Transverse colon (tissue), 4 donors: ENCODE results near the gene GRB2. TPM values are rescaled to one million over a fixed set of nuclear protein-coding genes. Genes with fewer than 3 reads are reported as not detected.

Experiments used
- DNase-seq: peaks from one replicate; pipeline ENCODE4 v3.0.0-alpha.2; 2019
- H3K27ac ChIP-seq, 4 donors: fragments of 200-600 bp; sonication (generic); 2 replicates each; pipeline ENCODE4 v1.5.1; 2016 to 2018; ENCODE audit warnings: inconsistent platforms in 4 of 4
- H3K27me3 ChIP-seq: fragments of 200-600 bp; sonication (generic); 2 replicates; pipeline ENCODE4 v1.5.1; 2017; ENCODE audit warnings: inconsistent platforms
- H3K36me3 ChIP-seq, 4 donors: fragments of 200-600 bp; sonication (generic); 2 replicates each; pipeline ENCODE4 v1.5.1; 2017 to 2019; ENCODE audit warnings: inconsistent platforms in 4 of 4
- H3K4me1 ChIP-seq, 4 donors: fragments of 200-600 bp; sonication (generic); 2 replicates each; pipeline ENCODE4 v1.5.1; 2017 to 2020; ENCODE audit warnings: inconsistent platforms in 4 of 4
- H3K4me3 ChIP-seq, 4 donors: fragments of 200-600 bp; sonication (generic); 1 replicate in 1 of 4; 2 replicates in 3 of 4; pipeline versions ENCODE4 v1.5.1 to v1.6.1; 2017 to 2019; ENCODE audit warnings: inconsistent platforms in 4 of 4
- H3K9me3 ChIP-seq, 2 donors: fragments of 200-600 bp; sonication (generic); 2 replicates each; pipeline ENCODE4 v1.5.1; 2017 to 2019; ENCODE audit warnings: inconsistent platforms in 2 of 2
- CTCF ChIP-seq, 5 experiments: fragments of 200-600 bp in 3 of 5; fragments of 450-650 bp in 2 of 5; sonication (generic) in 3 of 5; IDR thresholded peaks; 1 replicate in 2 of 5; 2 replicates in 3 of 5; pipeline ENCODE4 v1.5.1; 2016 to 2017; ENCODE audit warnings: antibody characterized with exemption in 5 of 5, inconsistent platforms in 3 of 5, mild to moderate bottlenecking in 2 of 5, moderate library complexity in 1 of 5
- EP300 ChIP-seq: sonication (generic); formaldehyde crosslinking; IDR thresholded peaks from one replicate; pipeline ENCODE4 v1.6.1; 2017; ENCODE audit warnings: antibody characterized with exemption, low read depth
- POLR2A ChIP-seq: fragments of 450-650 bp; IDR thresholded peaks from one replicate; pipeline ENCODE4 v1.6.1; 2016; ENCODE audit warnings: antibody characterized with exemption, mild to moderate bottlenecking, moderate library complexity
- POLR2AphosphoS5 ChIP-seq, 3 donors: sonication (generic); formaldehyde crosslinking; IDR thresholded peaks; one replicate each; pipeline ENCODE4 v1.6.1; 2016; ENCODE audit warnings: antibody characterized with exemption in 3 of 3
- WGBS, 2 donors: methylation state at CpG; one replicate each; pipeline ENCODE4 v1.1.5; 2018; ENCODE audit warnings: low coverage in 1 of 2; 5-methylcytosine and 5-hydroxymethylcytosine counted together
- in situ Hi-C, 4 donors: fragments of 200-750 bp; cut with MboI; loops; one replicate each; pipeline versions ENCODE4 v1.15.0 to v1.15.1; 2017; ENCODE audit warnings: low sequenced_read_pairs in 3 of 4, low pct_ligation_motif_present in 1 of 4, low pct_unique_long_range_greater_than_20kb in 1 of 4
- intact Hi-C: fragments of 100-400 bp; cut with DNase I; formaldehyde crosslinking; loops from one replicate; pipeline ENCODE4 v1.15.1; 2023; ENCODE audit warnings: low total_unique reads
- small RNA-seq, 4 donors: library from RNA; depleted of rRNA; stranded (forward); fragments of <200 nt; gene quantifications; one replicate each; pipeline ENCODE3, GENCODE V24; 2016
- total RNA-seq, 4 donors: library from RNA; depleted of rRNA; stranded (reverse); fragments of >200 nt; gene quantifications; one replicate each; pipeline ENCODE4 v1.1.0, GENCODE V29; 2016

Gene GRB2
- total RNA-seq, 4 donors from 2014 or later: 105 to 183 (median 136) TPM

DNA sequence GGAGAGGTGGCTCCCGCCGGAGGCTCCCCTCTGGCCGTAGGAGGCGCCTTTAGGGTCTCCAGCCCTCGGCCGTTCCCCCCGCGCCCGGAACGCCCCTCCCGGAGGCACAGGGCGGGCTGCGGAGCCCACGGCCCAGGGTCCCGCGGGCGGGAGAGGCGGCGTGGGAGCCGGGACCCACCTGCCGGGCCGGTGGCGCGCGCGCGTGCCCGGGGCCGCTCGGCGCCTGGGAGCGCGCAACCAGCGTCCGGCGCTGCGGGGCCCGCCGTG, 134.6 kb downstream of the GRB2 start, which contains the start of gene MIF4GD:
MIF4GD (minus strand) TSS at position 266 of the 267 bp plus-strand sequence. CDS start 1,036 bp downstream, outside the sequence.
- peaks cover 0 to 7% (median 2%) of the 10 kb centered on the region in 4 donors for H3K36me3 ChIP-seq
- H3K4me1 ChIP-seq: peaks cover 12 to 31% (median 21%) of the 10 kb centered on the region in 4 donors
- intact Hi-C loops (loop anchor here (5.0 kb wide), 1 partner anchor 136 kb away; the partner anchor contains the start of gene GRB2), in situ Hi-C loops (no loop called here)
- H3K4me3 ChIP-seq: peak within 1 kb of the TSS; percentile 84 to 99 (median 92)
- H3K27ac ChIP-seq: peak within 1 kb of the TSS; percentile 94 to 100 (median 96)
- TF ChIP-seq POLR2AphosphoS5 (IDR thresholded peaks at IDR 0.05): no peak
- TF ChIP-seq EP300: no peak
- no peak for TF ChIP-seq CTCF (IDR thresholded peaks at IDR 0.05)
- no peak for TF ChIP-seq POLR2A
- no peaks in the 10 kb centered on the region for H3K27me3 ChIP-seq
- no peaks in the 10 kb centered on the region for H3K9me3 ChIP-seq
- no peak for DNase-seq
- WGBS, 2 donors: 0% methylated on average over 23 of the region's 39 CpGs; no CpG with 5 or more reads in 1 of the 2 donors

DNA sequence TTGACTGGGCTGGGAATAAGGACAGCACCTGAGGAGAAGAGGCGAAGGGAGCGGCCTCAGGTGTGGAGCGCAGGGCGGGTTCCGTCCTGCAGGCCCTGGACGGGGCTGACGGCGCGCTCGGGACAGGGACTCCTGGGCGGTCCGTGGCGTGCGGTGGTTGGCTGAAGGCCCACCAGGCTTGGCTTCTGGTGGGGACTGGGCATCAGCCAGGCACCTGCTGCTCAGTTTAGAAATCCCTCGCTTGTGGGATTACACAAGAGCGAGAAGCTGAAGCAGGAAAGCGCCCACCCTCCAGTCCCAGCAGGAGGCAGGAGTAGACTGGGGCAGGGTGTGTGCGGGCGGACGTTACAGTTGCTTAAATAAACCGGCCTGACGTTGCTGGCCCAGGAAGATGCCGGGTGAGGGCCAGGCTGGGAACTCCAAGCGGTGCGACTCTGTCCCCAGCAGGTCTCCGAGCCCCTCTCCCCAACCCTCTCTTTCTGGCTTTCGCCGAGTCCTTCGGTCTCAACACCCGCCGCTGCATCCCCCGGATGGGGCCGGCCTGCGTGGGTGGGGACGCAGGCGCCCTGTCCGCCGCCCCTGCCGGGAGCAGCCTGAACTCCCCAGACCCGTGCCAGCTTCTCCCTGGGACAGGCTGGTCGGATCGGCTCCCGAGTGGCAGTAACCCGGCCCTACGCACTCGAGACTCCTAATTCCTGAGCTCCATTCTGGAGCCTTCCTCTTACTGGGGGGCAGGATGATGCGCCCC, 135.1 kb downstream of the GRB2 start:
- in situ Hi-C loops (no loop called here), intact Hi-C loops (loop anchor here (5.0 kb wide), 1 partner anchor 137 kb away; the partner anchor contains the start of gene GRB2)
- peaks cover 12 to 31% (median 21%) of the 10 kb centered on the region in 4 donors for H3K4me1 ChIP-seq
- H3K36me3 ChIP-seq: peaks cover 0 to 10% (median 4%) of the 10 kb centered on the region in 4 donors
- TF ChIP-seq POLR2AphosphoS5 (IDR thresholded peaks at IDR 0.05) (peak; percentile 18 to 80 (median 68)), CTCF (IDR thresholded peaks at IDR 0.05) (peak in 3 of 5 experiments; percentile 25 to 62 (median 48)), EP300 (no peak), POLR2A (peak; percentile 75)
- WGBS, 2 donors: 1% methylated on average over 46 of the region's 47 CpGs; no CpG with 5 or more reads in 1 of the 2 donors
- H3K27me3 ChIP-seq: no peaks in the 10 kb centered on the region
- H3K9me3 ChIP-seq: no peaks in the 10 kb centered on the region
- H3K4me3 ChIP-seq: peak overlapping the region; percentile 84 to 99 (median 92)
- H3K27ac ChIP-seq: peak overlapping the region; percentile 94 to 100 (median 96)
- DNase-seq: peak; percentile 78

DNA sequence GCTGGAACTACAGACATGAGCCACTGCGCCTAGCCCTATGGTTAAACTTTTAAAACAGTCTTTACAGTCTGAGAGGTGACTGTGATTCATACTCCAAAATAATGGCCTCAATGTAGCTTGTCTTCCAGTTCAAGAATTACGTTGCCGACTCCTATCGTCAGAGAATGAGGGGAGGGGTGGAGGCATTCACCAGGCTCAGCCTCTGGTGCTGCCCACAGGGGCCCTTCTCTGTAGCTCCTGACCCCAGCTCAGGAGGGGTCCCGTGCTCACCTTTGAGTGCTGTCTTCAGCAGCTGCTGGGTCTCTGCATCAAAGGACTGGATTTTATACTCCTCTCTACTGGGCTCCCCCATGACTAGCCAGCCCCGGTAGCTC, 135.6 kb downstream of the GRB2 start:
- DNase-seq: no peak
- H3K4me3 ChIP-seq: peak overlapping the region; percentile 84 to 99 (median 92)
- 17% methylated on average over 6 of the region's 6 CpGs; no CpG with 5 or more reads in 1 of the 2 donors for WGBS, 2 donors
- intact Hi-C loops (loop anchor here (5.0 kb wide), 1 partner anchor 137 kb away; the partner anchor contains the start of gene GRB2), in situ Hi-C loops (no loop called here)
- peaks cover 0 to 10% (median 4%) of the 10 kb centered on the region in 4 donors for H3K36me3 ChIP-seq
- H3K27ac ChIP-seq: peak overlapping the region; percentile 94 to 100 (median 96)
- H3K4me1 ChIP-seq: peaks cover 12 to 31% (median 21%) of the 10 kb centered on the region in 4 donors
- no peaks in the 10 kb centered on the region for H3K27me3 ChIP-seq
- H3K9me3 ChIP-seq: no peaks in the 10 kb centered on the region
- TF ChIP-seq EP300: no peak
- TF ChIP-seq POLR2A: no peak
- TF ChIP-seq POLR2AphosphoS5 (IDR thresholded peaks at IDR 0.05): no peak
- no peak for TF ChIP-seq CTCF (IDR thresholded peaks at IDR 0.05)

Small RNAs within 50 kb of the gene (small RNA-seq; reads per million reads assigned to genes)
- 0 to 0.14 (median 0) reads per million in 4 donors for gene MIR3678
- 0 reads per million in 4 donors for gene RF00019
- 0 reads per million in 4 donors for gene RNU6-938P

Other genes starting within 250 kb of the GRB2 start
- gene SUMO2, start 222.7 kb downstream of the GRB2 start, total RNA-seq: 10 to 100 TPM in 3 of 4 donors, 1 to 10 TPM in 1; 6.4 to 56.5 (median 47.9) TPM
- 100 to 1,000 TPM in 1 of 4 donors, 10 to 100 TPM in 3; 13.1 to 204 (median 31.8) TPM for gene NUP85, start 200.0 kb downstream of the GRB2 start, total RNA-seq
- 100 to 1,000 TPM in 1 of 4 donors, 10 to 100 TPM in 3; 36.2 to 134 (median 59.0) TPM for gene GGA3, start 144.1 kb downstream of the GRB2 start, total RNA-seq
- gene MRPS7, start 143.8 kb downstream of the GRB2 start, total RNA-seq: 10 to 100 TPM; 27.1 to 54.0 (median 37.4) TPM
- 10 to 100 TPM in 3 of 4 donors, 1 to 10 TPM in 1; 9.0 to 44.0 (median 28.6) TPM for gene MIF4GD, start 134.4 kb downstream of the GRB2 start, total RNA-seq
- gene SLC25A19, start 116.2 kb downstream of the GRB2 start, total RNA-seq: 10 to 100 TPM; 12.6 to 49.6 (median 20.7) TPM
- gene TMEM94, start 51.0 kb upstream of the GRB2 start, total RNA-seq: 100 to 1,000 TPM; 128 to 708 (median 280) TPM
- gene CASKIN2, start 109.9 kb upstream of the GRB2 start, total RNA-seq: 100 to 1,000 TPM in 1 of 4 donors, 10 to 100 TPM in 3; 16.5 to 128 (median 24.8) TPM
- gene TSEN54, start 110.8 kb upstream of the GRB2 start, total RNA-seq: 100 to 1,000 TPM in 1 of 4 donors, 10 to 100 TPM in 3; 36.6 to 105 (median 61.2) TPM
- 1,000 to 10,000 TPM in 1 of 4 donors, 100 to 1,000 TPM in 3; 326 to 1,573 (median 641) TPM for gene LLGL2, start 120.0 kb upstream of the GRB2 start, total RNA-seq
- gene MYO15B, start 182.1 kb upstream of the GRB2 start, total RNA-seq: 1,000 to 10,000 TPM in 1 of 4 donors, 100 to 1,000 TPM in 2, 10 to 100 TPM in 1; 59.3 to 1,778 (median 829) TPM
- 10 to 100 TPM in 3 of 4 donors, not detected in 1; 31.3 to 71.4 (median 50.0) TPM for gene SMIM5, start 227.8 kb upstream of the GRB2 start, total RNA-seq